ENCODE results near the gene NEK4.
"Not testable (repeated sequence)": the region's sequence is repeated elsewhere in the genome, so short reads cannot be mapped to it uniquely, and the experiment has no call there.

The NEK4 gene

GRCh38 chr3:52685709-52686691 is 84.7 kb downstream of the NEK4 start, which contains the start of the genes GNL3 and PBRM1:
Gene GNL3, plus strand, starts transcription at chr3:52686032. Its CDS starts 61 bp downstream, at chr3:52686093.
Gene PBRM1, minus strand, starts transcription at chr3:52685913.
- H3K27ac Mint-ChIP-seq = peak within 1 kb of the TSS; percentile 98
- peak within 1 kb of the TSS; percentile 96 for H3K4me3 Mint-ChIP-seq
- peak; percentile 87 to 94 for DNase-seq (ENCODE audit: low spot score in 2 of 2)
- peak; percentile 86 for ATAC-seq
- H3K9me3 Mint-ChIP-seq = no peaks in the 10 kb centered on the region
- H3K36me3 Mint-ChIP-seq = peaks cover 91% of the 10 kb centered on the region
- H3K4me1 Mint-ChIP-seq = peaks cover 67% of the 10 kb centered on the region

DNA sequence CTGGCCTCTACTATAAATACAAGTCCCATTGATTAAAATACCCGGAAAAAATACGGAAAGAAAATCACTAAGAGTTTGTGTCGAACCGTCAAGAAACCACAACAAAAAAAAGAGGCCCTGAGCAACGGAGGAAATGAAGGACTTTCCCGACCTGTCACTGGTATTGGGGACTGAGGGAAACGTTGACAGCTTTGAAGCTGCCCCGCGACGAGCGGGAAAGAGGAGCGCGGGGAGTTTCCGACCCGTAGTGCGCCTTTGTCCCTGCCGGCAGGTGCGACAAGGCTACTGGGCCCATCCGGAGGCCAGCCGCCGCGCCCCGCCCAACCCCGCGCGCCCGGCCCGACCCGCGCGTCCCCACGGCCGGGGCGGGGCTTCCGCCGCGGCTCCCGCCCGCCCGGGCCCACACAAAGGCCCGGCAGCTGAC is 85.4 kb downstream of the NEK4 start:
- Mint-ChIP-seq H3K4me1 (peaks cover 70% of the 10 kb centered on the region), H3K4me3 (peak overlapping the region; percentile 96), H3K27ac (peak overlapping the region; percentile 98), H3K36me3 (peaks cover 90% of the 10 kb centered on the region), H3K9me3 (no peaks in the 10 kb centered on the region)
- ATAC-seq (peak; percentile 81), DNase-seq (ENCODE audit: low spot score in 2 of 2) (peak; percentile 71 to 90)

- Mint-ChIP-seq H3K36me3 (peaks cover 90% of the 10 kb centered on the region), H3K9me3 (no peaks in the 10 kb centered on the region), H3K4me3 (peak overlapping the region; percentile 96), H3K27ac (peak overlapping the region; percentile 98), H3K4me1 (peaks cover 71% of the 10 kb centered on the region)
- ATAC-seq = no peak
- no peak for DNase-seq (ENCODE audit: low spot score in 2 of 2)
Measured at GRCh38 chr3:52684184-52684583, 86.6 kb downstream of the NEK4 start.

DNA sequence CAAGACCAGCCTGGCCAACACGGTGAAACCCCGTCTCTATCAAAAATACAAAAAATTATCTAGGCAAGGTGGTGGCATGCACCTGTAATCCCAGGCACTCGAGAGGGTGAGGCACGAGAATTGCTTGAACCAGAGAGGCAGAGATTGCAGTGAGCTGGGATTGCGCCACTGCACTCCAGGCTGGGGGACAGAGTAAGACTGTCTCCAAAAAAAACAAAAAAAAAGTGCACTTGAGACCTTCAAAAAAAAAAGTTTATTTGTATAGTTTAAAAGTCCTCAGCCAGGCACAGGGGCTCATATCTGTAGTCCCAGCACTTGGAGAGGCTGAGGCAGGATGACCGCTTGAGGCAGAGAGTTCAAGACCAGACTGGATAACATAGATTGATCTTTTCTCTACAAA is 87.1 kb downstream of the NEK4 start:
- H3K27ac Mint-ChIP-seq = no peak overlapping the region
- peak overlapping the region; percentile 96 for H3K4me3 Mint-ChIP-seq
- DNase-seq (ENCODE audit: low spot score in 2 of 2) (no peak), ATAC-seq (no peak)
- peaks cover 90% of the 10 kb centered on the region for H3K36me3 Mint-ChIP-seq
- no peaks in the 10 kb centered on the region for H3K9me3 Mint-ChIP-seq
- peaks cover 72% of the 10 kb centered on the region for H3K4me1 Mint-ChIP-seq

DNA sequence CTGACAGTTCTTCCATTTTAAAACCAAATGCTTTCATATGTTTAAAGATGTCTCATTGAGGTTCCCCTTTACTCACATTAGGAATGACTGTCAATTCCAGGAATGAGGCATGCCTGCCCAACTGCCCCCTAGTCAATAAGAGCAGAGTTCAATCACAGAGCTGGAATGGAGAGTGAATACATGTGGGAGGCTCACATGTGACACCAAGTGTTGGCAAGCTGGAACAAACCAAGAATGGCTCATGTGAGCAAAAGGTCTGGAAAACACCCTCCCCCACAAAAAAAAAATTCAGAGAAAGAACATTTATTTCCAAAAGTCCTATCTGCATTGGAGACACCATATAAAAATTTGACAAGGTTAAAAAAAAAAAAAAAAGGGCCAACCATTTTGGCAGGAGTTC is 88.7 kb downstream of the NEK4 start:
- H3K36me3 Mint-ChIP-seq = peaks cover 90% of the 10 kb centered on the region
- peak overlapping the region; percentile 71 for H3K27ac Mint-ChIP-seq
- ATAC-seq (peak; percentile 66), DNase-seq (ENCODE audit: low spot score in 2 of 2) (peak in 1 of 2 donors; percentile 62)
- H3K4me1 Mint-ChIP-seq = peaks cover 61% of the 10 kb centered on the region
- no peaks in the 10 kb centered on the region for H3K9me3 Mint-ChIP-seq
- H3K4me3 Mint-ChIP-seq = peak overlapping the region; percentile 46

GRCh38 chr3:52681596-52681995 is 89.1 kb downstream of the NEK4 start:
- no peaks in the 10 kb centered on the region for H3K9me3 Mint-ChIP-seq
- H3K4me3 Mint-ChIP-seq = peak overlapping the region; percentile 46
- H3K27ac Mint-ChIP-seq = peak overlapping the region; percentile 71
- no peak for DNase-seq (ENCODE audit: low spot score in 2 of 2)
- peaks cover 63% of the 10 kb centered on the region for H3K4me1 Mint-ChIP-seq
- H3K36me3 Mint-ChIP-seq = peaks cover 90% of the 10 kb centered on the region
- no peak for ATAC-seq

DNA sequence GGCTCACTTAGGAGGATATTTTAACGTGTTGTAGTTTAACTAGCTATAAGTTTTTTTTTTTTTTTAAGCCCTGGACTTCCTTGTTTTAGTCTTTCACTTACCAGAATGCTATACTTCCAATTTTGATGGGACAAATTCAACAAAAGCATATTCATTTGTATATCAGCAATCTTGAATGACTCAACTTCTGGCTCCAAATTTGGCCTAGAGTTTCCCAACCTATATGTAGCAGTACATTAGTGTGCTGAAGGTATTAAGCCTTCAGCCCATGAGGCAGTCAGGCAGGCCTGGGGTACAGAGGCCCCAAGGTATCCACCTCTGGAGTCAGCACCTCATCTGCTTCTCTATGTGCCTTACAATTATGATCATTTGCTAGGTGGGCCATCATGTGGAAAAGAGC is 90.9 kb downstream of the NEK4 start:
- Mint-ChIP-seq H3K4me3 (no peak overlapping the region), H3K4me1 (peaks cover 60% of the 10 kb centered on the region)

DNA sequence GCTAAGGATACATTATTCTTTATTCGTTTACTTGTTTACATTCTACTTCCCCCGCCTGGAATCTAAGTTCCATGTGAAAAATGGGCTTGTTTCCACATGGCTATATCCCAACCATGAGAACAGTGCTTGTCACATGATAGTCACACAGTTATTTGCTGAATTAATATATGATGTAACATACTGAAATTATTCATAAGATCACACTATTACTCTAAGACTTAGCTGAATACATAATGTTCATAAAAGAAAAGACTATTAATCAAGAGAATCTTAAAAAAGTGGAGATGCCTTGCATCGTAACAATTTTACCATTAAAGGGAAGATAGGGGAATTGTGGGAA is 91.6 kb downstream of the NEK4 start:
- Mint-ChIP-seq H3K36me3 (peaks cover 91% of the 10 kb centered on the region), H3K4me1 (peaks cover 54% of the 10 kb centered on the region), H3K27ac (peak overlapping the region; percentile 85), H3K4me3 (no peak overlapping the region), H3K9me3 (no peaks in the 10 kb centered on the region)
- DNase-seq (ENCODE audit: low spot score in 2 of 2) = no peak
- no peak for ATAC-seq

More for the DNA sequence above, 90.9 kb downstream of the NEK4 start:
- H3K27ac Mint-ChIP-seq = peak overlapping the region; percentile 71
- DNase-seq (ENCODE audit: low spot score in 2 of 2) (no peak), ATAC-seq (no peak)
- H3K9me3 Mint-ChIP-seq = no peaks in the 10 kb centered on the region
- H3K36me3 Mint-ChIP-seq = peaks cover 91% of the 10 kb centered on the region

DNA sequence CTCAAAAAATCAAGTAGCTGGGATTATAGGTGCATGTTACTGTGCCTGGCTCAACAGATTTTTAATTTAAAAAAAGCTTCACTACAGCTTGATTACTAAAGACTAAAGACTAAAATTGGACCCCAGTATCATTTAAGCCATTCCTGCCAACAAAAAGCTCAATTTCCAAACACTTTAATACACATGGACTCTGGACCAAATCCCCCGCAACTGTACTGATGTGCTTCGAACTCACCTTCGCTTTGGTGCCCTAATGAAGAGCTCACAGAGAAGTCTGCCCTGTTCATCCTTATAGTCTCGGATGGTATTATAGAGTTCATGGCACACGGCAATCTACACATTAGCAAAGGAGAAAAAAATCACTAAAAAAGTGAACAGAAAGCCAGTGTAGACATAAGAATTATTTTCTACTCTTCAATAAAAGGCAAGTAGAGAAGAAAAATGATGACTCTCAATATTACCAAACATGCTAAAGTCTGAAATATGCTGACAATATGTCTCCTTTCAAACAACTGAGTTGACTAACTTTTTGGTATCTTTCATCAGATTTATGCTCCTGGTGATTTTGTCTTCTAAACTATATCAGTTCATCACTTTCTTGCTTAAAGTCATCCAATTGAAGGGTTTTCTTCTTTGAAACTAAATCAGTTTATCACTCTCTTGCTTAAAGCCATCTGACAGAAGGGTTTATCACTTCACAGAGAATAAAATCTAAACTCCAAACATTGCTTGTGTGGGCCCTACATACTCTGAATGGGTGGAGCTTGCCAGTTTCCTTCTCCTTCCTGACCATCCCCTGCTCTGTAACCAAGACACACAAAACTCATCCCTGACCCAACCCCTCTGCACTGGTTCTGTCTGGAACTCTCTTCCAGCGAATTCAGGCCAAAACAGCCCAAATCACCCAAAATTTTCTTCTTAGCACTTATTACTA is 92.2 kb downstream of the NEK4 start:
- Mint-ChIP-seq H3K9me3 (no peaks in the 10 kb centered on the region), H3K27ac (peak overlapping the region; percentile 85), H3K36me3 (peaks cover 91% of the 10 kb centered on the region), H3K4me1 (peaks cover 47% of the 10 kb centered on the region), H3K4me3 (no peak overlapping the region)
- no peak for ATAC-seq
- no peak for DNase-seq (ENCODE audit: low spot score in 2 of 2)

GRCh38 chr3:52676201-52676600 is 94.5 kb downstream of the NEK4 start:
- not testable (repeated sequence) for DNase-seq (ENCODE audit: low spot score in 2 of 2)

DNA sequence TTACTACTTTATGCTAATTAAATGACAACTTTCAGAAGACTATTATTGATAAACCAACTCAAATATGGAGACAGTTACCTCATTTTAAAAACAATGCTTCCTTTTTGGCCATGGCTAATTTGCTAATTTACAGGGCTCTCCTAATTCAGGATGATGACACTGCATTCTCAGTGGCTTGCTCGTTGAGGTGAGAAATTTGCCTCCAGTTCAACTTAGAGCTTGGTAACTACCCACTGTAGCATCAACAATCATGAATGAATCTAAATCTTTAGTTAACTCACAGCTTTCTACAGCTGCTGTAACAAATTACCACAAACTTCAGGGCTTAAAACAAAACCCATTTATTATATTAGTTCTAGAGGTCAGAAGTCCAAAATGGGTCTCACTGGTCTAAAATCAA is 99.1 kb downstream of the NEK4 start:
- H3K4me3 Mint-ChIP-seq = peak overlapping the region; percentile 55
- DNase-seq (ENCODE audit: low spot score in 2 of 2) = no peak

More at GRCh38 chr3:52676201-52676600, 94.5 kb downstream of the NEK4 start:
- Mint-ChIP-seq H3K27ac (peak overlapping the region; percentile 11), H3K4me1 (peaks cover 47% of the 10 kb centered on the region), H3K36me3 (peaks cover 97% of the 10 kb centered on the region)
- ATAC-seq, H3K4me3 Mint-ChIP-seq, H3K9me3 Mint-ChIP-seq: not testable (repeated sequence)

DNA sequence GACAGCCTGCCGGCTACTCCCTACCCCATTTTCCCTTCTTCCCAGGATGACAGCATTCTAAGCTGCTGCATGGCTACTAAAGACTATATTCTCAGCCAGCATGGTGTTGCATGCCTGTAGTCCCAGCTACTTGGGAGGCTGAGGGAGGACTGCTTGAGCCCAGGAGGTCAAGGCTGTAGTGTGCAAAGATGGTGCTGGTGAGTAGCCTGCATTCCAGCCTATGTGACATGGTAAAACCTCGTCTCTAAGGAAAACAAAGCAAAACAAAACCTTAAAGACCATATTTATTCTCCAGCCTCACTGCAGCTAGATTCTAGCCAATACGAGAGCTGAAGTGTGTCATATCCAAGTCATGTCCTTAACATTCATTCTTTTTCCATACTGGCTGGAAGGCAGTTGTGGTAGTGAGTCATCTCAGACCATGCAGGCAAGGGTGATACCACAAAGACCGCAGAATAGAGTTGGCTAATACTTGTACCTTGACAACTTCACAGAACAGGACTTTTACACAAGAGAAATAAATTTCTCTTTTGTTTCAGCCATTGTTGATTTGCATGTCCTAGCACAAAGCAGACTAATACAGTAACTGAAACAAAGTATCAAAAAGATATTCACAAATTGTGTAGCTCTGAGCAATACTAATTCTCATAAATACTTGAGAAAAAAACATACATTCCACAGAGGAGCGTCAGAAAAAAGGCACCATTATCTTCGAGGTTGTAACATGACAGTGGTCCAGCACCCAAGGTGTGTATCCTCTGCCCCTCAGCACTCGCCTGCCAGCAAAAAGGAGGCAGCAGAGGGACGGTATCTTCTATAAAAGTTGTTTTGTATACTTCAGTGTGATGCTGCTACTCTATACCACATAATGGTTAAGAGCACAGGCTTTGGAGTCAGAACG is 99.9 kb downstream of the NEK4 start:
- Mint-ChIP-seq H3K36me3 (peaks cover 100% of the 10 kb centered on the region), H3K4me3 (peak overlapping the region; percentile 55), H3K27ac (peak overlapping the region; percentile 93), H3K4me1 (peaks cover 30% of the 10 kb centered on the region), H3K9me3 (no peaks in the 10 kb centered on the region)
- DNase-seq (ENCODE audit: low spot score in 2 of 2) (peak; percentile 20 to 78), ATAC-seq (peak; percentile 96)

More for the DNA sequence above, 99.1 kb downstream of the NEK4 start:
- H3K4me1 Mint-ChIP-seq = peaks cover 35% of the 10 kb centered on the region
- H3K36me3 Mint-ChIP-seq = peaks cover 100% of the 10 kb centered on the region
- peak overlapping the region; percentile 93 for H3K27ac Mint-ChIP-seq
- ATAC-seq = no peak
- no peaks in the 10 kb centered on the region for H3K9me3 Mint-ChIP-seq

- no peaks in the 10 kb centered on the region for H3K4me1 Mint-ChIP-seq
- DNase-seq (ENCODE audit: low spot score in 2 of 2) = no peak
- ATAC-seq = no peak
- H3K9me3 Mint-ChIP-seq = no peaks in the 10 kb centered on the region
- peak overlapping the region; percentile 40 for H3K27ac Mint-ChIP-seq
- H3K4me3 Mint-ChIP-seq = no peak overlapping the region
- H3K36me3 Mint-ChIP-seq = peaks cover 100% of the 10 kb centered on the region
Measured at GRCh38 chr3:52663098-52663497, 107.6 kb downstream of the NEK4 start.

- Mint-ChIP-seq H3K4me1 (peaks cover 6% of the 10 kb centered on the region), H3K27ac (no peak overlapping the region), H3K9me3 (no peaks in the 10 kb centered on the region), H3K4me3 (no peak overlapping the region), H3K36me3 (peaks cover 100% of the 10 kb centered on the region)
- DNase-seq (ENCODE audit: low spot score in 2 of 2) (no peak), ATAC-seq (no peak)
Measured at GRCh38 chr3:52660046-52660445, 110.7 kb downstream of the NEK4 start.

Data from stimulated activated effector memory CD8-positive, alpha-beta T cell treated with anti-CD3 and anti-CD28 coated beads, Interleukin-12 subunit alpha, Interleukin-12 subunit beta, amount 100 ng/mL, for 72 hours (primary cell).